GM18870 (cell line): Measurements from ENCODE around the gene TBC1D9B.

Experiments
- ATAC-seq: cut with Tn5 transposase; IDR thresholded peaks from one replicate; pipeline ENCODE4 v1.9.1; 2021; ENCODE audit warnings: moderate library complexity; ENCODE audit not compliant: unreplicated experiment

TBC1D9B gene

DNA sequence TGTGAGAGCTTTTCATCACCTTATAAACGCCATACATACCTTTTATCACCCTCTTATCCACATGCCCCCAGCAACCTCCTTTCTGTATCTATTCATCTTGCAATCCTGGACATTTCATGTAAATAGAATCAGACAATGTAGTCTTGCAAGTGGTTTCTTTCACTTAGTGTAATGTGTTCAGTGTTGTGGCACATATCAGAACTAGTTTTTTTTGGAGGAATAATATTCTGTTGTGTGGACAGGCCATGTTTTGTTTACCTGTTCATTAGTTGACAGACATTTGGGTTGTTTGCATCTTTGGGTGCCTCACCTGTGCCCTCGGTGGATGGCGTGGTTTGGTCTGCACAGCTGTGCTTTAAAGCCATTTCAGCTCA is 85.7 kb downstream of the TBC1D9B start:
- no peak for ATAC-seq

DNA sequence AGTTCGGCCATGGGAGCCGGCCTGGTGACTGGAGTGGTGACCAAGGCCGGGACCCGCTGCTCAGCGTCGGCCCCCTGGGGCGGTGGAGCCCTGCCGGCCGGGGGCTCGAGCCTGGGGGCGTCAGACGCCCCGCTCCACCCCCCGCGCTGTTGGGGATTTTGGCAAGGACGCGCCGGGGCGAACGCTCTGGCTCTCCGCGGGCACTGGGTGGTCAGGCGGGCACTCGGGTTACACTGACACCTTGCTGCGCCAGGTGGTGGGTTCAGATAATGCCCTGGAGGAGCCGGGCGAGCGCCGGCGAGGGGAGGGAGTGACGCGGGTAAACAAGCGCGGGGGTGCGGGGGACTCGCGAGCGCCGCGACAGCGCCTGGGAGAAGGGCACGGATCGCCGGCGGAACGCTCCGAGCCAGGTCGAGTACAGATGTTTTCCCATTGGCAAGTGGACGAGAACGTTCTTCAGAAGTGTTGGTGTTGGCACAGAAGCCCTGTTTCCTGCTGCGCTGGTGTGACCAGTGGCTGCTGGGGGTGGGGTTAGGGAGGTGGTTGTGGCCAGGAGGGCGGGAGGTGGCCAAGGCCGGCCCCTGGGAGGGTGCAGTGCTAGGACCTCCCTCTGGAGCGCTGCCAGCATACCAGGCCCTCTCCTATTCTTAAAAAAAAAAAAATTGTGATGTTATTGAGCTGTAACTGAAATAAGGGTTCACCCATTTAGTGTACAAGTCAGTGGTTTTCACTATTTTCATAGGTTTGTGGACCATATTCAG is 86.2 kb downstream of the TBC1D9B start:
- ATAC-seq, result peak; percentile 36

GRCh38 chr5:179820483-179821297 is 87.0 kb downstream of the TBC1D9B start, which contains the start of gene SQSTM1:
Gene SQSTM1, plus strand, starts transcription at chr5:179820905. Its CDS starts 32 bp downstream, at chr5:179820937.
- ATAC-seq, result peak; percentile 26

GRCh38 chr5:179820127-179820482 is 87.6 kb downstream of the TBC1D9B start:
- no peak for ATAC-seq

DNA sequence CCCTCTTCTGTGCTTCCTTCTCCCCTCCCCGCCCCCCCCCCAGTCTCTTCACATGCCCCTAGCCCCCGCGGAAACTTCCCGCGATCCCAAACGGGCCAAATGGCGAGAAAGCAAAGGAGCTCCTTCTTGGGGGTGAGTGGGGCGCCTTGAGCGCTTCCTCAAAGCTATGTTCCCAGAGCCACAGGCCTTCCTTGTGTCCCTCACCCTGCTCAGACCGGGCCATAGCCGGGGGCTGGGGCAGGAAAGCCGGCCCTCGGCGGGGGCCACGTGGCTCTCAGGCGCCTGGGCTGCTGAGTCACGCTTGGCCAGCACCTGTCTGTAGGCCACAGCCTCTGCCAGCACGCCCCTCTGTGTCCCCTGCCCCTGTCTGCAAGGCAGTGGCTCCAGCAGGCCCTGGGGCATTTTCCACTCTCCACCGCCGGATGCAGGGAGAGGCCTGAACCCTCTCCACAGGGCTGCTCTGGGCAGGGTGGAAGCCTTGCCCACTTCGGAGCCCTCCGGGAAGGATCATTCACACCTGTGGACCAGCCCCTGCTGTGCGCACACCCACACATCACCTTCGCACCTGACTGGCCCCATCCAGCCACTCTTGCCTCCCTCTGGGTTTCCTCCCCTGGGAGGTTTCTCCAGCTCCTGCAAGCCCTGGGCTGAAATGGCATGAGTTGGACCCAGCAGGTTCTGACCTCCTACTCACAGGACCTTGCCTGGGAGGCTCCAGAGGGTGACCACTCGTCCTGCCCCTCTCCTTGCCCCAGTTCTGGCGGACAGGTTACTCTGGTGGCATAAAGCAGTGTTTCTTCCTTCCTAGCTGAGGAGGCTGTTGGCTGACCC is 88.2 kb downstream of the TBC1D9B start:
- ATAC-seq, result no peak

- peak; percentile 53 for ATAC-seq
These were observed 88.9 kb downstream of the TBC1D9B start for GRCh38 chr5:179818746-179819295.

DNA sequence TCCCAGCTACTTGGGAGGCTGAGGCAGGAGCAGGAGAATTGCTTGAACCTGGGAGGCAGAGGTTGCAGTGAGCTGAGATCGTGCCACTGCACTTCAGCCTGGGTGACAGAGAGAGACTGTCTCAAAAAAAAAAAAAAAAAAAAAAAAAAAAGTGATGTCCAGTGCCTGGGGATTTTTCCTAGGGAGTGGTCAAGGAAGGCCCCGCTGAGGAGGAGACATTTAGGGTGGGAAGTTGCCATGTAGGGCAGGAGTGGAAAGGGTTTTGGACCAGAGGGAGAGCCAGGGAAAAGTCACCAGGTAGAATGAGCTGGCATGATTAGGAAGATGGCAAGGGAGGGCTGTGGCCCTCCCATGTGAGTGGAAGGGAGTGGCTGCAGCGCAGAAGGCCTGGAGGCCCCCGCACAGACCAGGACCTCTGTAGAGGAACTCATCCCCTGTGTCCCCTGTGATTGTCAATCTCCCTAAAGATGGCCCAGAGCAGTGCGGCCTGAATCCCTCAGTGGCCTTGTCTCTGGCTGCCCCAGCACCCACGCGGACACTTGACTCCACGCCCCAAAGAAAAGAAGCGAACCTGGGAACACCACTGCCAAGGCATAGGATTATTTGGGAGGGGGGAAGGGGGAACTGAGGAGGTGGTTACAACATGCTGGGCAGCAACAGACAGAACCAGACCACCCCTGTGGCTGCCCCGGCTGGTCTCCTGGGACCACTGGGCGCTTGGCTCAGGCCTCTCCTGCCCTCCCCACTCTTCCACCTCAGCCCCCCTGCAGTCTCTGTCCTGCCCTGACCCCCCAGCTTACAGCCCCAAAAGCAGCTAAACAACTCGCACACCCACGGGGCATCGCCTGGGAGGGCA is 89.6 kb downstream of the TBC1D9B start:
- ATAC-seq, result no peak

DNA sequence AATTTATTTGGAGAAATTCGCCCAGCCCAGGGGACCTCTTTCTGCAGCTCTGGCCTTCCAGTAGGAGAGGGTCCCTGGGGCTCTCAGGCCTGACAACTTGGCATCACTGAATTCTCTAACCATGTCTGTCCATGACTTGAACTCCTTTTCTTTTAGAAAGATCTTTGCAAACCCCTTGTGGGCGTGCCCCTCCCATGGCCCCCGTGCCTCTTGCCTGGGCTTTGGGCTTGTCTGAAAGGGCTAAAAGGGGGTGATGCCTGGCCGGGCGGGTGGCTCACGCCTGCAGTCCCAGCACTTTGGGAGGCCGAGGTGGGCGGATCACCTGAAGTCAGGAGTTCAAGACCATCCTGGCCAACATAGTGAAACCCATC is 90.2 kb downstream of the TBC1D9B start:
- no peak for ATAC-seq

- ATAC-seq, result no peak
These were observed 90.8 kb downstream of the TBC1D9B start for GRCh38 chr5:179816796-179817469.

DNA sequence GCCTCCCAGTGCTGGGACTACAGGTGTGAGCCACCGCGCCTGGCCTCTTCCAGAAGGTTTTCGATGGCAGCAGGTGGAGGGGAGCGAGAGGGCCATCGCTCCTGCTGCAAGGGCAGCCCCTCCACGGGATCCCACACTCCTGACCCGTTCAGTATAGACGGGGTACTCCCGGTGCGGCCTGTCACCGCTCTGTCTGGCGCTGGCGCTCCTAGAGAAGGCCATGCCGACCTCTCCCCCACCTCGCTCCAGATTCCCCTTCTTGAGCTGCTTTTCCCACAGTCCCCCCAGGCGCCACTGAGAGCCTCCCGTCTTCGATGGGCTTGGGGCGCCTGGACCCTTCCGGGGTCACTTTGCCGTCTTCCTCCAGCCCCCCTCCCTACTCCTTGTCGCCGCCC is 91.3 kb downstream of the TBC1D9B start:
- no peak for ATAC-seq

GRCh38 chr5:179815491-179816249 is 92.0 kb downstream of the TBC1D9B start:
- ATAC-seq, result no peak

DNA sequence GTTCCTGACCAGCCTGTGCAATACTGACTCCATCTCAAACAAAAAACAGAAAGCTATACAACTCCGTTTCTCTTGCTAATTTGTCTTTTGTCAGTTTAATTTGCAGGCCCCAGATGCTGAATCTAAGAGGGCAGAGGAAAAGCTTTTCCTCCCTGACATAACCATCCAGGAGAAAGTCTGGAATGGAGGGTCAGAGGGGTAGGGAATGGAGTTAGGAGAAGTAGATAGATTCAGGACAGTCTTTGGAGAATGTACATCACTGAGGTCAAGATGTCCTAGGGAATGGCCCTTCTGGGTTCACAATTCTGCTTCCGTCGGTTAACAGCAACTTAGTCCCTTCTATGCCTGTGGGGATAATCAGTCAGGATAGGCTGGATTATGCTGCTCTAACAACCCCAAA is 93.6 kb downstream of the TBC1D9B start:
- no peak for ATAC-seq

DNA sequence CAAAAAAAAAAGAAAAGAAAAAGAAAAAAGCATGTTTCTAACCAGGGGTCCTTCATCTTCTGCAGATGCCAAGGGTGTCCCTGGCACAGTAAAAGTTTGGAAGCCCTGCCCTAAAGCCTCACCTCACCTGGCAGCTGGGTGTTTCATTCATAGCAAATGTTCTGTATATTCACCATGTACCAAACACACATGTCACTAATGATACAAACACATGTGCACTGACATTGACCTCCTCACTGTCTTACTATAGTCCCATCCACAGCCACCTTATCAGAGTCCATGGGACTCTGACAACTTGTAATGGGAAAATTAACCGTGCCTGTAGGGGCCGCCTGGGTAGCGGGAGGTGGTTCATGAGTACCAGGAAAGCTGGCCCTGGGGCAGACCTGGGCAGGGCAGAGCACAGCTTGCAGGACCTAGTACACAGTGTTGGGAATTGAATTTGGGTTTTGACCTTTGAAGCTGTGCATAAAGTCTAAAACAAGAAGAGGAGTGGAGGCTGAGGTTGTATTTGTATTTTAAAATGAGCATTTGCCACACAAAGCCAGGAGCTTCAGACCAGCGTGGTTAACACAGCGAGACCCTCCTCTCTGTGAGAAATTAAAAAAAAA is 94.6 kb downstream of the TBC1D9B start:
- ATAC-seq, result no peak

DNA sequence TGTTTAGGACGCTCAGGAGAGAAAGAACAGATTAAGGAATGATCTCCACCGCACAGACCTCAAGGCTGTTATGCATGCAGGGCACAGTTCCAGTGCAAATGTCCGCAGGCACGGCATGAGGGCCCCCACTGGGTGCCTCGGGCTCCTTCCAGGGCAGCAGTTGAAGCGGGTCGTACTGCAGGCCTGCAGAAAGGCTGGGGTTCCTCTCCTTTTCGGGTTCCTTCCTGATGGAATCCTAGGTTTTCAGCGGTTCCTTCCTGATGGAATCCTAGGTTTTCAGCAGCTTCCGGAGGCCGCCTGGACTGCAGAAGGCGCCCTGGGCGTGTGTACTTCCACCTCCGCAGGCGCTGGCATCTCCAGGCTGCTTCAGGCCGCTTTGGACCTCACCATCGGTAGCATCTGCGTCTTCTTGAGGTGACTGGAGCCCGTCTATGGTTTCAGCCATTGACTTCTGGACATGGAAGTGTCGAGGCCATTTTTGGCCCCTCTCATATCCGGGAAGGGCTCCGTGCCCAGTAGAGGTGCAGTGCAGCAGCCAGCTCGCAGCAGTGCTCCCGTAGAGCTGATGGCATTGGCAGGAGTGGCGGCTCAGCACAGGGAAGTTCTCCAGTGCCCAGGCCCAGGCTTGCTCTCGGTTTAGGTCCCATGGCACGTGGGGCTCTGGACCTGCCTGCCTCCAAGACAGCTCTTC is 95.4 kb downstream of the TBC1D9B start:
- ATAC-seq, result no peak
